ENCODE measurements around the gene KLHDC2. TPM values are rescaled to one million over a fixed set of nuclear protein-coding genes. Genes with fewer than 3 reads are reported as not detected.
"Not testable (repeated sequence)": the region's sequence is repeated elsewhere in the genome, so short reads cannot be mapped to it uniquely, and the experiment has no call there.

The KLHDC2 gene
- total RNA-seq, 1 experiment from 2014 or later: 71.5 TPM

- H3K36me3 ChIP-seq (replicated peaks; ENCODE audit: control insufficient read depth, insufficient read depth, low read length): no peaks in the 10 kb centered on the region
- no peaks in the 10 kb centered on the region for H3K27me3 ChIP-seq (ENCODE audit: control insufficient read depth, insufficient read depth, low read length)
- peak; percentile 62 for DNase-seq
- peak overlapping the region; percentile 89 for H3K4me3 ChIP-seq (ENCODE audit: insufficient read depth, low read depth, low read length)
Observed at GRCh38 chr14:49768301-49769121, 558 bp downstream of the KLHDC2 start.

GRCh38 chr14:49769171-49769570, 1.2 kb downstream of the KLHDC2 start:
- Histone ChIP-seq H3K27me3 (ENCODE audit: control insufficient read depth, insufficient read depth, low read length) (no peaks in the 10 kb centered on the region), H3K36me3 (replicated peaks; ENCODE audit: control insufficient read depth, insufficient read depth, low read length) (0 out of 2 replicates have a peak, but pooled peaks cover under 1% of the 10 kb centered on the region), H3K4me3 (ENCODE audit: insufficient read depth, low read depth, low read length) (peak overlapping the region; percentile 89)
- no peak for DNase-seq

GRCh38 chr14:49769581-49770211, 1.7 kb downstream of the KLHDC2 start:
- H3K4me3 ChIP-seq (ENCODE audit: insufficient read depth, low read depth, low read length): no peak overlapping the region
- DNase-seq: no peak
- H3K36me3 ChIP-seq (replicated peaks; ENCODE audit: control insufficient read depth, insufficient read depth, low read length): peaks cover 5% of the 10 kb centered on the region; the same call in 1 of the 2 replicates
- no peaks in the 10 kb centered on the region for H3K27me3 ChIP-seq (ENCODE audit: control insufficient read depth, insufficient read depth, low read length)

DNA sequence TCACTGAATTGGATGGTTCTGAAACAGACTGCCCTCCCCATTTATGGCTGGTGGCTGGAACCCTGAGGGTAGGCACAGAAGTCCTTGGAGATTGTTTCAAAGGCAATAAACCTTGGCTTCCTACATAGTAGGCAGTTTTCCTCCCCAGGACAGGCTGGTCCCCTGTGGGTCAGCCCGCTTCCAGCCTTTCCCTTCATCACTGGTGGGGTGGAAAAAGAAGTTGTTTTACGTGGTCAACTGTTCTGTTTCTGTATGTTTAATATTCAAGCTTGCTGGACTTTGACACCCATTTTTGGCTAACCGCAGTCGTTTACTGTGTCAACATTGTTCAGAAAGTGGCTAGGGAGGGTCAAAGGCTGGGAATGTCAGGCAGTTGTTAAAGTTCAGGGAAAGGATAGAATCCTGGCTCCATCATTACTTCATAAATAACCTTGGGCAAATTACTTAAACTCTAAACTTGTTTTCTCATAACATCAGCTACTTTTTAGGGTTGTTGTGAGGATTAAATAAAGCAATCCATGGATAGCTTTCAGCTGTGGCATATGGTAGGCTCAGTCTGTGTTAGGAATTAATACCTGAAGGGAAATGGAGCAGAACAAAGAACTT, 2.4 kb downstream of the KLHDC2 start:
- DNase-seq: no peak
- H3K27me3 ChIP-seq (ENCODE audit: control insufficient read depth, insufficient read depth, low read length): no peaks in the 10 kb centered on the region

DNA sequence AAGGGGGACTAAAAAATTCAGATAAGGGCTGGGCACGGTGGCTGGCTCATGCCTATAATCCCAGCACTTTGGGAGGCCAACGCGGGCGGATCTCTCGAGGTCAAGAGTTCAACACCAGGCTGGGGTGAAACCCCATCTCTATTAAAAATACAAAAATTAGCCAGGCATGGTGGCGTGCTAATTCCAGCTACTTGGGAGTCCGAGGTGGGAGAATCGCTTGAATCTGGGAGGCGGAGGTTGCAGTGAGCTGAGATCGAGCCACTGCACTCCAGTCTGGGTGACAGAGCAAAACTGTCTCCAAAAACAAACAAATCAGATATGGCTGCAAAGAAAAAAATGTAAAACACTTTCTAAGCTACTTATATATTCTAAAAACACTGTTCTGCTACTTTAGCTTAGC, 3.7 kb downstream of the KLHDC2 start:
- not testable (repeated sequence) for H3K27me3 ChIP-seq (ENCODE audit: control insufficient read depth, insufficient read depth, low read length); H3K4me3 ChIP-seq (ENCODE audit: insufficient read depth, low read depth, low read length); DNase-seq; H3K36me3 ChIP-seq (replicated peaks; ENCODE audit: control insufficient read depth, insufficient read depth, low read length)

More for the DNA sequence above, 2.4 kb downstream of the KLHDC2 start:
- Histone ChIP-seq H3K36me3 (replicated peaks; ENCODE audit: control insufficient read depth, insufficient read depth, low read length) (peaks cover 7% of the 10 kb centered on the region), H3K4me3 (ENCODE audit: insufficient read depth, low read depth, low read length) (no peak overlapping the region)

DNA sequence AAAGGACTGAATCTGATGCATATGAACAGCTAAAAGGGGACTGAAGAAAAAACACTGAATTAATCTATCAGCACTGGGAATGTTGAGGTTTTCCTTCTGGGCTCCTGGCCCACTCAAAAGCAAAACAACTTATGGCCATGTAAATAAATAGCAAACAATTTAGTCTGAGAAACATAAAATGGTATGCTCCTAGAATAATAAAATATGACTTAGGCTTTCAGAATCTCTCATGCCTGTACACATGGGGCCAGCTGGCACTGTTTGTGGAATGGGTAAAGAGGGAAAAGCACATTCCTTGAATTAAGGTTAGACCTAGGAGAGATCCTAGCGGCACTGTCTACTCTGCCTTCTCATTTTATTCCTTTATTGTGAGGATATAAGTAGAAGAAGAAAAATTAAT, 6.2 kb downstream of the KLHDC2 start:
- no peak for DNase-seq
- Histone ChIP-seq H3K4me3 (ENCODE audit: insufficient read depth, low read depth, low read length) (no peak overlapping the region), H3K27me3 (ENCODE audit: control insufficient read depth, insufficient read depth, low read length) (no peaks in the 10 kb centered on the region), H3K36me3 (replicated peaks; ENCODE audit: control insufficient read depth, insufficient read depth, low read length) (peaks cover 12% of the 10 kb centered on the region)

GRCh38 chr14:49778421-49778820, 10.5 kb downstream of the KLHDC2 start:
- H3K36me3 ChIP-seq (replicated peaks; ENCODE audit: control insufficient read depth, insufficient read depth, low read length): peaks cover 34% of the 10 kb centered on the region
- H3K27me3 ChIP-seq (ENCODE audit: control insufficient read depth, insufficient read depth, low read length): no peaks in the 10 kb centered on the region
- no peak for DNase-seq
- H3K4me3 ChIP-seq (ENCODE audit: insufficient read depth, low read depth, low read length): no peak overlapping the region

DNA sequence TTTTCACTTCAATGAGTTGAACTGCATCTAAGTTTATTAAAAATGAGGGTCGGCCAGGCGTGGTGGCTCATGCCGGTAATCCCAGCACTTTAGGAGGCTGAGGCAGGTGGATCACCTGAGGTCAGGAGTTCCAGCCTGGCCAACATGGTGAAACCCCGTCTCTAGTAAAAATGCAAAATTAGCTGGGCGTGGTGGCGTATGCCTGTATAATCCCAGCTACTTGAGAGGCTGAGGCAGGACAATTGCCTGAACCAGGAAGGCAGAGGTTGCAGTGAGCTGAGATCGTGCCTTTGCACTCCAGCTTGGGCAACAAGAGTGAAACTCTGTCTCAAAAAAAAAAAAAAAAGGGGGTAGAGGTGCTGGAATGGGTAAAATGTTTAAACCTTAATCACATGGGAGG, 13.1 kb downstream of the KLHDC2 start:
- not testable (repeated sequence) for H3K27me3 ChIP-seq (ENCODE audit: control insufficient read depth, insufficient read depth, low read length); DNase-seq; H3K4me3 ChIP-seq (ENCODE audit: insufficient read depth, low read depth, low read length)
- peaks cover 37% of the 10 kb centered on the region for H3K36me3 ChIP-seq (replicated peaks; ENCODE audit: control insufficient read depth, insufficient read depth, low read length)

DNA sequence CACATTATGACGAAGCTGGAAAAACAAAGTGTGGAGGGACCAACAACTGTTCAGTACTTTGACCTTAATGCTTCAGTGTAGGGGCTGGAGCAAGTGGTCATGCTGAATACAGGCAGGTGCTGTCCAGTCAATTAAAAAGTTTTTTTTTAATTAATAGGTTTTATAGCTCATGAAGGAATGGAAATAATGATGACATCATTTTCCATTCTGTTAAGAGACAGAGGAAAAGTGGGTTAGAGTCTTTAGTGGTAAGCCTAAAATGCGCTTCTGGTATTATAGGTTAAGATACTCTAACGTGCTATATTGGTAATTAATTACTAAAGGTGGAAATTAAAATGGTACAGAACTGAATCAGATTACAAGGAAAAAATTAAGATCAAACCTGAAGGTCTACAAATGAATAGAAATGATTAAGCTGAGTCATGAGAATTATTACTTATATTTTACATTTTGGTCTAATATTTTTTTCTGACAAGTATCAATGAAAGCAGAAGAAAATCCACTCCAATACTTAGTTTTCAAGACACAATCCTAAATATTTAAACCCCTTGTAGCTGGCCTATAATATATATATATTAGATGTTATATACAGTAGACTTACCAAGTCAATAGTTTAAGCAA, 15.6 kb downstream of the KLHDC2 start:
- Histone ChIP-seq H3K36me3 (replicated peaks; ENCODE audit: control insufficient read depth, insufficient read depth, low read length) (peaks cover 38% of the 10 kb centered on the region), H3K27me3 (ENCODE audit: control insufficient read depth, insufficient read depth, low read length) (no peaks in the 10 kb centered on the region), H3K4me3 (ENCODE audit: insufficient read depth, low read depth, low read length) (no peak overlapping the region)
- no peak for DNase-seq

DNA sequence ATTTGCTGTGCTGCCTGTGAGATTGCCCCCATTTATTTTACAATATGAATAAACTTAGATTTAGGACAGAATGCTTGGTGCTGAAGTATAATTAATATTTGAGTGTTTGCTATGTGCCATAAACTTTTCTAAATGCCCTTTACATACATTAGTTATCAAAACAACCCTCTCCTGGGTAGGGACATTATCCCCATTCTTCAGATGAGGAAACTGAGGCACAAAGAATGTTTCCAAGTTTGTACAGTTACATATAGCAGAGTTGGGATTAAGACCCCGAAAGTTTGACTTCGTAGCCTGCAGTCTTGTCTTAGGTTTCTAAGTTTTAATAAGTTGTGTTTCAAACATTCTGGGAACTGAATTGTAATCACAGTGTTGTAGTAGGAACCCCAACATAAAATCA, 18.4 kb downstream of the KLHDC2 start:
- no peaks in the 10 kb centered on the region for H3K27me3 ChIP-seq (ENCODE audit: control insufficient read depth, insufficient read depth, low read length)
- DNase-seq: no peak
- H3K36me3 ChIP-seq (replicated peaks; ENCODE audit: control insufficient read depth, insufficient read depth, low read length): peaks cover 34% of the 10 kb centered on the region
- H3K4me3 ChIP-seq (ENCODE audit: insufficient read depth, low read depth, low read length): no peak overlapping the region

DNA sequence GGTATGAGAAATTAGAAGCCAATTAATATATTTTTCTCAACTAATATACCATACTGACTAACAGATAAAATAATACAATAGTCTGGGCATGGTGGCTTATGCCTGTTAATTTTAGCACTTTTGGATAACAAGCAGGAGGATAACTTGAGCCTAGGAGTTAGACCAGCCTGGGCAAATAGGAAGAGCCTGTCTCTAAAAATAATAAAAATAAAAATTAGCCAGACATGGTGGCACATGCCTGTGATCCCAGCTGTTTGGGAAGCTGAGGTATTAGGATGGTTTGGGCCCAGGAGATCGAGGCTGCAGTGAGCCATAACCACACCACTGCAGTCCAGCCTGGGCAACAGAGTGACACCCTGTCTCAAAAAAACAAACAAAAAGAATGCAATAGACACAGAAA, 24.7 kb downstream of the KLHDC2 start:
- DNase-seq: no peak
- no peaks in the 10 kb centered on the region for H3K27me3 ChIP-seq (ENCODE audit: control insufficient read depth, insufficient read depth, low read length)
- H3K4me3 ChIP-seq (ENCODE audit: insufficient read depth, low read depth, low read length): no peak overlapping the region
- H3K36me3 ChIP-seq (replicated peaks; ENCODE audit: control insufficient read depth, insufficient read depth, low read length): peaks cover 11% of the 10 kb centered on the region

DNA sequence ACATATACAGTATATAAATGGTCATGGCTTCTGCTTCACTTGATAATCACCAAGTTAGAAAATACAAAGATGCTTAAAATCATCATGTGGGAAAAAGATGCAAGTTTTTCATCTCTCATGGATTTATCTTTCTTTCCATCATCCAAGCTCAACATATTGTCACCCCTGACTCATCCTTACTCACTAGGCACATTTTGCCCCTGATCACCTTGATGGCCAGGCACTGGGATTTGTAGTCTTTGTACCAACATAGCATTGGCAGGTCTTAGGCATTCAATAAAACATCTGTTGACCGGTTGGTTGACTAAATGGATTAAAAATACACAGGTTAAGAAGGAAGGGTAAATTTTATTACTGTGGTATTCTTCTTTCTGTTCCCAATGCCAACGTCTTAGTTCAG, 28.1 kb downstream of the KLHDC2 start:
- peaks cover 15% of the 10 kb centered on the region for H3K36me3 ChIP-seq (replicated peaks; ENCODE audit: control insufficient read depth, insufficient read depth, low read length)
- DNase-seq: no peak
- no peaks in the 10 kb centered on the region for H3K27me3 ChIP-seq (ENCODE audit: control insufficient read depth, insufficient read depth, low read length)
- no peak overlapping the region for H3K4me3 ChIP-seq (ENCODE audit: insufficient read depth, low read depth, low read length)

- no peak overlapping the region for H3K4me3 ChIP-seq (ENCODE audit: insufficient read depth, low read depth, low read length)
- H3K36me3 ChIP-seq (replicated peaks; ENCODE audit: control insufficient read depth, insufficient read depth, low read length): peaks cover 8% of the 10 kb centered on the region
- H3K27me3 ChIP-seq (ENCODE audit: control insufficient read depth, insufficient read depth, low read length): no peaks in the 10 kb centered on the region
- no peak for DNase-seq
Observed at GRCh38 chr14:49808780-49809179, 40.8 kb downstream of the KLHDC2 start.

DNA sequence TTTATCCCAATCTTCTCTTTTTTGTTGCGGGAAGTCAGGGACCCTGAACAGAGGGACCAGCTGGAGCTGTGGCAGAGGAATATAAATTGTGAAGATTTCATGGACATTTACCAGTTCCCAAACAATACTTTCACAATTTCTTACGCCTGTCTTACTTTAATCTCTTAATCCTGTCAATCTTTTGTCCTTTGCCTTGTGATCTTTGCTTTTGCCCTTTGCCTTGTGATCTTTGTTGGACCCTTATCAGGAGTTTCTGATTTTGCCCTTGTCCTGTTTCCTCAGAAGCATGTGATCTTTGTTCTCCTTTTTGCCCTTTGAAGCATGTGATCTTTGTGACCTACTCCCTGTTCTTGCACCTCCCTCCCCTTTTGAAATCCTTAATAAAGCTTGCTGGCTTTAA, 48.2 kb downstream of the KLHDC2 start:
- peaks cover 19% of the 10 kb centered on the region for H3K36me3 ChIP-seq (replicated peaks; ENCODE audit: control insufficient read depth, insufficient read depth, low read length)
- not testable (repeated sequence) for DNase-seq; H3K27me3 ChIP-seq (ENCODE audit: control insufficient read depth, insufficient read depth, low read length); H3K4me3 ChIP-seq (ENCODE audit: insufficient read depth, low read depth, low read length)

Data from H7 (cell line).